DMS153 (cell line): ENCODE results near the gene ESPL1.
A peak's percentile ranks its signal among the peaks of the same experiment; 100 is the strongest.

Experiments used
- DNase-seq: peaks from one replicate; lab custom pipeline; 2025; lab: John Stamatoyannopoulos, UW

ESPL1 gene

GRCh38 chr12:53267999-53268629, at the start of gene ESPL1:
Gene ESPL1 (plus strand): TSS chr12:53268299. CDS start chr12:53268767, 468 bp downstream.
- peak; percentile 34 for DNase-seq

GRCh38 chr12:53218551-53219291, 49.4 kb upstream of the ESPL1 start:
- DNase-seq, result no peak

GRCh38 chr12:53219292-53219955, 48.7 kb upstream of the ESPL1 start:
- DNase-seq, result no peak

- DNase-seq, result no peak
These were observed 48.0 kb upstream of the ESPL1 start for GRCh38 chr12:53219956-53220693.

GRCh38 chr12:53220694-53221202, 47.4 kb upstream of the ESPL1 start:
- peak; percentile 22 for DNase-seq

GRCh38 chr12:53221203-53222080, 46.7 kb upstream of the ESPL1 start:
- DNase-seq, result no peak

GRCh38 chr12:53222170-53222721, 45.9 kb upstream of the ESPL1 start:
- no peak for DNase-seq

- no peak for DNase-seq
These were observed 45.3 kb upstream of the ESPL1 start for GRCh38 chr12:53222806-53223261.

- DNase-seq, result no peak
These were observed 44.6 kb upstream of the ESPL1 start for GRCh38 chr12:53223389-53224060.

GRCh38 chr12:53224061-53224896, 43.8 kb upstream of the ESPL1 start:
- DNase-seq, result no peak

GRCh38 chr12:53224897-53225634, 43.0 kb upstream of the ESPL1 start:
- DNase-seq, result no peak

- no peak for DNase-seq
These were observed 42.3 kb upstream of the ESPL1 start for GRCh38 chr12:53225635-53226424.

- no peak for DNase-seq
These were observed 41.3 kb upstream of the ESPL1 start for GRCh38 chr12:53226815-53227214.

GRCh38 chr12:53227341-53227740, 40.8 kb upstream of the ESPL1 start:
- no peak for DNase-seq

- DNase-seq, result no peak
These were observed 40.3 kb upstream of the ESPL1 start for GRCh38 chr12:53227836-53228235.

- DNase-seq, result no peak
These were observed 38.6 kb upstream of the ESPL1 start for GRCh38 chr12:53229454-53229853.

- no peak for DNase-seq
These were observed 37.8 kb upstream of the ESPL1 start for GRCh38 chr12:53230108-53230845.
